GM10266 (cell line): ENCODE results near the gene SMARCAL1.
"Not testable (repeated sequence)": the region's sequence is repeated elsewhere in the genome, so short reads cannot be mapped to it uniquely, and the experiment has no call there.

Source experiments
- DNase-seq: peaks from one replicate; pipeline ENCODE4 v3.0.0; 2012; ENCODE audit errors: extremely low spot score
- CTCF ChIP-seq: IDR thresholded peaks from 2 replicates; pipeline ENCODE4 v1.5.1; 2012; ENCODE audit warnings: mild to moderate bottlenecking, low read depth; ENCODE audit not compliant: control insufficient read depth, insufficient read depth; ENCODE audit errors: missing control alignments

The SMARCAL1 gene

DNA sequence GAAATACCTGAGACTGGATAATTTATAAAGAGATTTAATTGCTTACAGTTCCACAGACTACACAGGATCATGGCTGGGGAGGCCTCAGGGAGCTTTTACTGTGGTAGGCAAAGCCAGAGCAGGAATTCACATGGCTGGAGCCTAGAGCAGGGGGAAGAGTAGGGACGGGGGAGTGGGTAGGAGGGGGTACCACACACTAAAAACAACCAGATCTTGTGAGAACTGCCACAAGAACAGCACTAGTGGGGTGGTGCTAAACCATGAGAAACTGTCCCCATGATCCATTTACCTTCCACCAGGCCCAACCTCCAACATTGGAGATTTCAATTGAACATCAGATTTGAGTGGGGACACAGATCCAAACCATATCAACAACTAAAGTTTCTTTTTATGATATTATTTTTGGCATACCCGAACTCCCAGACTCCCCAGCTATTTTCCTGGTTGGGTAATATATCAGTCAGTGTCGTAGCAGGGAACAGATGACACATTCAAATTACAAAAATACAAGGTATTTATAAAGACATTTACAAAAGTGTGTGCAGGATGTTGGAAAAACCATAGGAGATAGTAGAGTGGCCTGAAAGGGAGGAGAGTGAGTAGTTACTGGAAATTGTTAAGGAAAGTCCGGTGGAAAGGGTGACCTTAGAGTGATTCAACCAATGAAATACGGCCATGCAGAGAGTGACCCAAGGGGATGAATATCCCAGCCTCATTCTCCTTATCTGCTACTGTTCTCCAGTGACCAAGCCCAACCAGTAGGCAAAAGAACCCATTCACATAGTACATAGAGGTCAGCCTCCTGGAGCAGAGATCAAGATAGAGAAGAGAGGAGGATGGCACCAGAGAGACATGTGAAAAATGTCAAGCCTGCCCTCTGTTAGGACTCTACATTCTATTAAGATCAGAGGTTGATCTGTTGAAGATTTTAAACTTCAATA is 95.2 kb downstream of the SMARCAL1 start:
- DNase-seq: no peak

GRCh38 chr2:216508229-216508628 is 95.9 kb downstream of the SMARCAL1 start:
- DNase-seq: no peak
- TF ChIP-seq CTCF: no peak

More for the DNA sequence above, 95.2 kb downstream of the SMARCAL1 start:
- TF ChIP-seq CTCF: no peak

DNA sequence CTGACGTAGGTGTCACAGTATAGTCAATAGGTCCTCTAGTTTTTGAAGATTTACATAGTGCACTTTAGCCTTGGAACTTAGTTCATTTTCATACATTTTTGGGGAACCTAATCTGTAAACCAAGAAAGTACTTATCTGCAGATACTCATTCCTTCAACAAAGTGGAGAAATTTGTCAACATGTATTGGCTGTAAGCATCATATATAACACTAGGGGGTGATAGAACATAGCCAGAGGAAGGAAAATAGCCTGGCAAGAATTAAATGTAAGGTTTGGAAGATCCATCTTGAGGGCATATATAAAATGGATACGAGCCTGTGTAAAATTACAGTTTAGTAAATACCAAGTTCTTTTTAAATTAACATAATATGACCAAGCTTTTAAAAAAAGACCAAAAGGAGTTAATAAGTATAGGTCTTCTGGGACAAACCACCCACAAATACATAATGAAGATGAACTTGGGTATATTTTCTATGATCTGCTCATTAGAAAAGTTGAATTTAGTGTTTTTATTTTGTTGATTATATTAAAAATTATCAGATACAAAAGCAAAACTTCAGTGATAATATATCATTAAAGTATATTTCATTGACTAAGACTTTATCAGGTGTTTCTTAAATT is 104.6 kb downstream of the SMARCAL1 start:
- peak; percentile 38 for DNase-seq
- TF ChIP-seq CTCF: peak; percentile 62

- no peak for TF ChIP-seq CTCF
Observed at GRCh38 chr2:216517447-216518225, 105.4 kb downstream of the SMARCAL1 start.

DNA sequence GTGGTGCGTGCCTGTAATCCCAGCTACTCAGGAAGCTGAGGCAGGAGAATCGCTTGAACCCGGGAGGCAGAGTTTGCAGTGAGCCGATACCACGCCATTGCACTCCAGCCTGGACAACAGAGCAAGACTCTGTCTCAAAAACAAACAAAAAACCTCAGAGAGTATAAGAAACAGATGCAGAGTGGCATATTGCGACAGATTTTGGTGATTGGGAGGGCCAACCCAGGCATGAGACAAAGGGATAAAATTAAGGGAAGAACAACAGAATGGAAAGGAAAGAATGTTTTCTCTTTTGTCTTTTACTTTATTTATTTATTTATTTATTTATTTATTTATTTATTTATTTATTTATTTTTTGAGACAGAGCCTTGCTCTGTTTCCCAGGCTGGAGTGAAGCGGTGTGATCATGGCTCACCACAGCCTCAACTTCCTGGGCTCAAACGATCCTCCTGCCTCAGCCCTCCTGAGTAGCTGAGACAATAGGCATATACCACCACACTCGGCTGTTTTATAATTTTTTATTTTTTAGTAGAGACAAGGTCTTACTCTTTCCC is 106.4 kb downstream of the SMARCAL1 start:
- DNase-seq: not testable (repeated sequence)

More at GRCh38 chr2:216517447-216518225, 105.4 kb downstream of the SMARCAL1 start:
- DNase-seq: no peak

- TF ChIP-seq CTCF: peak; percentile 68
- peak; percentile 50 for DNase-seq
Observed at GRCh38 chr2:216519154-216519762, 107.0 kb downstream of the SMARCAL1 start.

DNA sequence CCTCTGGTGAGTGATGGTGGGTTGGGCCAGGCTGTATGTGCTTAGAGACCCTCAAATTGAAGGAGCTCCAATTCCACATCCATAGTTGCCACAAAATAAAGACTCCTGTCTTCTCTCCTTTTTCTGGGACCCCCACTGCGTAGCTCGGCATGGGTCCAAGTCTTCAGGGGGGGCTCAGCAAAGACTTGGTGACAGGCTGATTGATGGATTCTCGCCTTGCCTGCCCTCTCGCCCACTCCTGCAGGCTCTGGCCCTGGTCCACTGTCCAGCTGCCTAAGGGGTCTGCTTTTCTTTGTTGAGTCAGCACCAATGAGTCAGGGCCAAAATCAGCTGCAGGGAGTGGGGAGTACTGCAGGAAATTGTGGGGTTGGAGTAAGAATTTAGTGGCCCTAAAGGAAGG is 107.8 kb downstream of the SMARCAL1 start:
- no peak for DNase-seq
- no peak for TF ChIP-seq CTCF
